Right atrium auricular region (tissue), 2 donors: ENCODE measurements around the gene PRRC2A. TPM values are rescaled to one million over a fixed set of nuclear protein-coding genes. Genes with fewer than 3 reads are reported as not detected.
A peak's percentile ranks its signal among the peaks of the same experiment; 100 is the strongest.

Source experiments
- DNase-seq: peaks from one replicate; pipeline ENCODE4 v3.0.0-alpha.2; 2019; ENCODE audit warnings: low spot score
- H3K27ac ChIP-seq, 2 donors: fragments of 200-600 bp; sonication (generic); 1 replicate in 1 of 2; 2 replicates in 1 of 2; pipeline ENCODE4 v1.5.1; 2016 to 2019
- H3K27me3 ChIP-seq, 2 donors: fragments of 200-600 bp; sonication (generic); one replicate each; pipeline versions ENCODE4 v1.5.1 to v1.6.0; 2017 to 2019
- H3K36me3 ChIP-seq: fragments of 200-600 bp; sonication (generic); one replicate; pipeline ENCODE4 v1.5.1; 2016
- H3K4me1 ChIP-seq, 2 donors: fragments of 200-600 bp; sonication (generic); one replicate each; pipeline versions ENCODE4 v1.5.1 to v1.6.0; 2017 to 2019
- H3K4me3 ChIP-seq, 2 donors: fragments of 200-600 bp; sonication (generic); 1 replicate in 1 of 2; 2 replicates in 1 of 2; pipeline ENCODE4 v1.5.1; 2017 to 2019; ENCODE audit warnings: mild to moderate bottlenecking in 1 of 2, moderate library complexity in 1 of 2
- H3K9me3 ChIP-seq, 2 donors: fragments of 200-600 bp; sonication (generic); one replicate each; pipeline ENCODE4 v1.5.1; 2019
- total RNA-seq, 2 donors: library from RNA; depleted of rRNA; stranded (reverse); fragments of >200 nt; gene quantifications; one replicate each; pipeline ENCODE4 v1.1.0, GENCODE V29; 2016
- TF ChIP-seq, protein P1 (sequence below), 2 donors: fragments of 200-600 bp; sonication (generic); IDR thresholded peaks; one replicate each; pipeline ENCODE4 v1.5.1; 2019; ENCODE audit warnings: antibody characterized with exemption in 2 of 2

Gene PRRC2A
- total RNA-seq, 2 donors from 2014 or later = 61.0 to 96.7 TPM

DNA sequence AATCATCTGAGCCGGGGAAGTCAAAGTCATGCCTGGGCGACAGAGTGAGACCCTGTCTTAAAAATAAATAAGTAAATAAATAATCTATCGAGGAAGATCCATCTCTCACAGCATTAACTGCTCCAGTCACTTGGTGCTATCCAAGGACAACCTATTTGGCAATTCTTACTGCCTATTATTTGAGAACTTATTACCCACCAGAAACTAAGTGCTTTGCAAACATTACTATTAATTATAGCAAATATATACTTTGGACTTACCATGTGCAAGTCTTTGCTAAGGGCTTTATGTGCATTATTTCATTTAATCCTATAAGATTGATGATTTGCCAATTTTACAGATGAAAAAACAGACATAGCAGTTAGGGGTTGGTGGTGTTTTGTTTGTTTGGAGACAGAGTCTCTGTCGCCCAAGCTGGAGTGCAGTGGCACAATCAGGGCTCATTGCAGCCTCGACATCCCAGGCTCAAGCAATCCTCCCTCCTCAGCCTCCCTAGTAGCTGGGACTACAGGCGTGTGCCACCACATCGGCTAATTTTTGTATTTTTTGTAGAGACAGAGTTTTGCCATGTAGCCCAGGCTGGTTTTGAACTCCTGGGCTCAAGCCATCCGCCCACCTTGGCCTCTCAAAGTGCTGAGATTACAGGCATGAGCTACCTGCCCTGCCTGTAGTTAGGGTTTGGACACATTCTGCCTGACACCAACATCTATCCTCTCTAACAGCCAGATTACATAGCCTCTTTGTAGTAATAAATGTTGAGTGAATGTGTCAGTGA is 34.2 kb downstream of the PRRC2A start:
- Histone ChIP-seq H3K27ac (no peak overlapping the region), H3K9me3 (no peaks in the 10 kb centered on the region), H3K36me3 (peaks cover 24% of the 10 kb centered on the region), H3K4me1 (peaks cover 0 to 40% of the 10 kb centered on the region in 2 donors), H3K27me3 (no peaks in the 10 kb centered on the region), H3K4me3 (no peak overlapping the region)
- no peak for DNase-seq
- TF ChIP-seq, protein P1, sequence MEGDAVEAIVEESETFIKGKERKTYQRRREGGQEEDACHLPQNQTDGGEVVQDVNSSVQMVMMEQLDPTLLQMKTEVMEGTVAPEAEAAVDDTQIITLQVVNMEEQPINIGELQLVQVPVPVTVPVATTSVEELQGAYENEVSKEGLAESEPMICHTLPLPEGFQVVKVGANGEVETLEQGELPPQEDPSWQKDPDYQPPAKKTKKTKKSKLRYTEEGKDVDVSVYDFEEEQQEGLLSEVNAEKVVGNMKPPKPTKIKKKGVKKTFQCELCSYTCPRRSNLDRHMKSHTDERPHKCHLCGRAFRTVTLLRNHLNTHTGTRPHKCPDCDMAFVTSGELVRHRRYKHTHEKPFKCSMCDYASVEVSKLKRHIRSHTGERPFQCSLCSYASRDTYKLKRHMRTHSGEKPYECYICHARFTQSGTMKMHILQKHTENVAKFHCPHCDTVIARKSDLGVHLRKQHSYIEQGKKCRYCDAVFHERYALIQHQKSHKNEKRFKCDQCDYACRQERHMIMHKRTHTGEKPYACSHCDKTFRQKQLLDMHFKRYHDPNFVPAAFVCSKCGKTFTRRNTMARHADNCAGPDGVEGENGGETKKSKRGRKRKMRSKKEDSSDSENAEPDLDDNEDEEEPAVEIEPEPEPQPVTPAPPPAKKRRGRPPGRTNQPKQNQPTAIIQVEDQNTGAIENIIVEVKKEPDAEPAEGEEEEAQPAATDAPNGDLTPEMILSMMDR (IDR thresholded peaks at IDR 0.05) = no peak

DNA sequence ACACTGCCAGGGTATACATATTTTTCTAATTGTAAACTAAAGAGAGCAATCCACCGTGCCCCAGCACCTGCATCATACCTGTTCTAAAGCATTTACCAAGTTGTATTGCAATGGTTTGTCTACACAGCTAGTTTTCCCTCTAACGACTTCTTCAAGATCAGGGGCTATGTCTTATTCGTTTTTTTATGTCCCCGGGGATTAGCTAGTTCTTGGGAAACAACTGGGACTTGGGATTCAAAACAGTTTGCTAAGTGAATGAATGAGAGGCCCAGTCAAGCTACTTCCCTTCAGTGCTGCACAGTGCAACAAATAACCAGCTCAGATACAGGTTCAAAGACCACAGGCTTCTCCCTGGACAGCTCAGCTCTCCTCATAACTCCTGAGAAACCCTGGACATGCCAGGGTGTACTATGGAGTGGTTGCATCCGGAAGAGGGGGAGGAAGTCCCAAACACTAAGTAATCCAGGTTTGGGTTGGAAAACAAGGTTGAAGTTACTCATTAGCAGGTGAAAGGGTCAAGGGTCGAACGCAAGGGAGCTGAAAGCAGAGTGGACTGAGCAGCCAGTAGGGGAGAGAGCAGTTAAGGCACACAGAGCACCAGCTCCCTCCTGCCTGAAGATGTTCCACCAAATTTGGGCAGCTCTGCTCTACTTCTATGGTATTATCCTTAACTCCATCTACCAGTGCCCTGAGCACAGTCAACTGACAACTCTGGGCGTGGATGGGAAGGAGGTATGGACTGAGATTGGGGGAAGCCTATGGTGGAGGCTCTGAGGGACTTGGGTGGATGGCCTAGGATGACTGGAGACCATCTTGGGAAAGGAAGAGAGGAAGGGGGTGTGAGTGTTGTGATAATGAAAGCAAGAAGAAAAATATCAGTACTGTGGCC is 35.1 kb downstream of the PRRC2A start, which contains the start of gene APOM:
Gene APOM, plus strand, starts transcription at position 546 of the 889 bp plus-strand sequence. Its CDS starts 73 bp downstream, at position 619.
- TF ChIP-seq, protein P1 (IDR thresholded peaks at IDR 0.05) = no peak
- DNase-seq = no peak
- Histone ChIP-seq H3K27ac (no peak within 1 kb of the TSS), H3K27me3 (no peaks in the 10 kb centered on the region), H3K4me1 (peaks cover 0 to 43% of the 10 kb centered on the region in 2 donors), H3K4me3 (no peak within 1 kb of the TSS), H3K9me3 (no peaks in the 10 kb centered on the region), H3K36me3 (peaks cover 15% of the 10 kb centered on the region)

DNA sequence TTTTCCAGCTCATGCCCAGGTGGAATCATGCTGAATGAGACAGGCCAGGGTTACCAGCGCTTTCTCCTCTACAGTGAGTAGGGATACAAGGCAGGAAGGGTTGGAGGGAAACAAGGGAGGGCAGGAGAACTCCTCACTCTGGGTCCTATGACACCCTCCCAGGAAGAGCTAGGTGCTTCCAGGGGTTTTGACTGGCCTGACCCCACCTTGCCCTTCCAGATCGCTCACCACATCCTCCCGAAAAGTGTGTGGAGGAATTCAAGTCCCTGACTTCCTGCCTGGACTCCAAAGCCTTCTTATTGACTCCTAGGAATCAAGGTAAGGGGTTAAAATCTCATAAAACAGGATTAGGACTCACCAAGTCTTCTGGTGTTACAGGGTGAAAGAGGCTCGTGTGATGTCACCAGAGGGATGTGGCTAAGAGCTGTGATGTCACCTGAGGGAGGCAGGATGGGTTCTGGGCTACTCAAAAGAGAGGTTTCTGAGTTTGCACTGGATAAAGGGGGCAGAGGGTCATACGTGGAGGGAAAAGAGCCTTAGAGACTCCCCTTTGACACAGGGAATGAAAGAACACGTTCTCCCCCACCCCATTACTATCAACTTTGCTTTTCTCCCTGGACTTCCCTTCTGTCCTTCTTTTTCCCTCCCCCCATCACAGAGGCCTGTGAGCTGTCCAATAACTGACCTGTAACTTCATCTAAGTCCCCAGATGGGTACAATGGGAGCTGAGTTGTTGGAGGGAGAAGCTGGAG is 37.1 kb downstream of the PRRC2A start:
- no peak for DNase-seq
- TF ChIP-seq, protein P1 (IDR thresholded peaks at IDR 0.05) = no peak
- Histone ChIP-seq H3K9me3 (no peaks in the 10 kb centered on the region), H3K4me1 (peaks cover 0 to 43% of the 10 kb centered on the region in 2 donors), H3K4me3 (no peak overlapping the region), H3K27ac (no peak overlapping the region), H3K27me3 (no peaks in the 10 kb centered on the region), H3K36me3 (peaks cover 21% of the 10 kb centered on the region)

DNA sequence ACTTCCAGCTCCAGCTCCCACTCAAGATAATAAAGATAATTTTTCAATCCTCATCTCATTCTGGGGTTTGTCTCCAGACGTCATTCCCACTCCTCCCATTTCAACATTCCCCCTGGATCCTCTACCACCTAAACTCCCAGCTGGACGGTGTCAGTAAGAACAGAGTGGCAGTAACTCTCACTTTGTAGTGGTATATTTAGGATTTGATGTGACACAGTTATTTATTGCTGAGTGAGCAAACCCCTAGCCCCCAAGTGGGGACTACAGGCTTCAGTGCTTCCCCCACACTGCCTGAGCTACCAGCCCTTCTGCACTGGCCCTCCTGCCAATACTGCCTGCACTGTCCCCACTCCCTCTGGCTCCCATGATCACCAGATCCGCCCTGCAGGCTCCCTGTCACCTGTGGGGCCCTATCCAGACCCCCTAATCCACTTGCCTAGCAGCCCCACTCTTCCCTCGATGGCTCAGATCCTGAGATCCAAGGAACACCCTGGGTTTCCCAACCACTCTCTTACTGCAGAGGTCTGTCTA is 37.7 kb downstream of the PRRC2A start:
- Histone ChIP-seq H3K4me1 (peaks cover 0 to 48% of the 10 kb centered on the region in 2 donors), H3K27me3 (no peaks in the 10 kb centered on the region), H3K9me3 (no peaks in the 10 kb centered on the region), H3K27ac (no peak overlapping the region), H3K36me3 (peaks cover 21% of the 10 kb centered on the region), H3K4me3 (no peak overlapping the region)
- DNase-seq = no peak
- TF ChIP-seq, protein P1 (IDR thresholded peaks at IDR 0.05) = no peak

DNA sequence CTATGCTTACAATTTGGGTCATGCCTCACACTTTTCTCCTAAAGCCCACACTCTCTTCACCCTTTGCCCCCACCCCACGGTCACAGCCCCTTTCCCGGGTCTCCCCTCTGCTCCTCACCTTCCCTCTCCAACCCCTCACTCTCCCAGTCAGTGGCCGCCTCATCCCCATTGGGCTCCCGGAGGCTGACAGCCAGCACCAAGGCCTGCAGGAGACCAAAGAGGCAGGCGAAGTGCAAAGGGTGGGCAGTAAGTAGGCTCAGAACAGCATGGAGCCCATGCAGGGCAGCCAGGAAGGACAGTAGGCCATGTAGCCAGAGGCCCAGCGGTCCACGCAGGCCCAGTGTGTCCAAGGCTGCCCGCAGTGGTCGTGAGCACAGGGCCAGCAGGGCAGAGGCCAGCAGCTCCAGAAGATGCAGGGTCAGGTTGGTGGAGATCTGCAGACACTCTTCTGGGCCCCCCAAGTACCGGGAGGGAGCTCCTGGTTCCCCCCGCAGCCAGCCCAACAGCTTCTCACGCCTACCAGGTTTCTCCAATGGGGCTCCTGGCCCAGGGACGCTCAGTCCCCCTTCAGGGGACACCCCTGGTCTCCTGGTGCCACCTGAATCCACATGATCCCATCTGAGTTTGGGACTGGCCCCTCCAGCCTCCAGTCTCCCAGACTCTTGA is 38.6 kb downstream of the PRRC2A start:
- H3K4me3 ChIP-seq = peak overlapping the region; percentile 71 to 83
- TF ChIP-seq, protein P1 (IDR thresholded peaks at IDR 0.05) = no peak

More for the DNA sequence above, 38.6 kb downstream of the PRRC2A start:
- DNase-seq = no peak
- Histone ChIP-seq H3K4me1 (peaks cover 0 to 50% of the 10 kb centered on the region in 2 donors), H3K27ac (peak overlapping the region; percentile 81 to 89), H3K9me3 (no peaks in the 10 kb centered on the region), H3K27me3 (no peaks in the 10 kb centered on the region), H3K36me3 (peaks cover 21% of the 10 kb centered on the region)
